ENCODE data around the gene DLG3.
A peak's percentile ranks its signal among the peaks of the same experiment; 100 is the strongest.

The DLG3 gene

GRCh38 chrX:70527610-70528345, 83.1 kb downstream of the DLG3 start:
- no peak for FAIRE-seq

- no peak for FAIRE-seq
These were observed 90.6 kb downstream of the DLG3 start for GRCh38 chrX:70535198-70535597.

GRCh38 chrX:70549429-70549828, 104.8 kb downstream of the DLG3 start:
- no peak for FAIRE-seq

- no peak for FAIRE-seq
These were observed 107.6 kb downstream of the DLG3 start for GRCh38 chrX:70552130-70552704.

GRCh38 chrX:70553516-70553915, 108.9 kb downstream of the DLG3 start:
- FAIRE-seq: no peak

- peak; percentile 75 for FAIRE-seq
These were observed 109.4 kb downstream of the DLG3 start for GRCh38 chrX:70554081-70554480.

- FAIRE-seq: no peak
These were observed 109.9 kb downstream of the DLG3 start for GRCh38 chrX:70554523-70554922.

GRCh38 chrX:70554948-70555347, 110.3 kb downstream of the DLG3 start:
- no peak for FAIRE-seq

All from islet of Langerhans (tissue), 1 donor.